HEK293 (cell line): Measurements from ENCODE around the gene NISCH.

Experiments
- AEBP2 ChIP-seq: fragments of 450-650 bp; formaldehyde crosslinking; IDR thresholded peaks from 2 replicates; pipeline ENCODE4 v1.5.1; 2016; ENCODE audit warnings: missing biosample characterization, missing genetic modification characterization, borderline replicate concordance
- HOXC10 ChIP-seq: sonication (generic); formaldehyde crosslinking; IDR thresholded peaks from 2 replicates; pipeline ENCODE4 v1.8.1; 2023; ENCODE audit warnings: mild to moderate bottlenecking, missing genetic modification reagents
- KLF8 ChIP-seq: fragments of 450-650 bp; formaldehyde crosslinking; IDR thresholded peaks from 2 replicates; pipeline ENCODE4 v1.5.1; 2016; ENCODE audit warnings: missing biosample characterization, missing genetic modification characterization
- OSR2 ChIP-seq: fragments of 450-650 bp; formaldehyde crosslinking; IDR thresholded peaks from 2 replicates; pipeline ENCODE4 v1.5.1; 2016; ENCODE audit warnings: missing biosample characterization, missing genetic modification characterization
- REPIN1 ChIP-seq: fragments of 450-650 bp; formaldehyde crosslinking; IDR thresholded peaks from 2 replicates; pipeline ENCODE4 v1.5.1; 2017; ENCODE audit warnings: missing biosample characterization, missing genetic modification characterization, low read depth
- ZBTB26 ChIP-seq: fragments of 450-650 bp; formaldehyde crosslinking; optimal IDR thresholded peaks from 2 replicates; pipeline ENCODE3; 2016; ENCODE audit warnings: missing biosample characterization, mild to moderate bottlenecking, missing genetic modification characterization
- ZFP3 ChIP-seq: fragments of 450-650 bp; formaldehyde crosslinking; IDR thresholded peaks from 2 replicates; pipeline ENCODE4 v1.5.1; 2016; ENCODE audit warnings: low read depth, missing biosample characterization, missing genetic modification characterization
- ZIC2 ChIP-seq: fragments of 450-650 bp; formaldehyde crosslinking; IDR thresholded peaks from 2 replicates; pipeline ENCODE4 v1.5.1; 2016; ENCODE audit warnings: missing biosample characterization, missing genetic modification characterization
- ZNF121 ChIP-seq: fragments of 450-650 bp; formaldehyde crosslinking; IDR thresholded peaks from 2 replicates; pipeline ENCODE4 v1.5.1; 2016; ENCODE audit warnings: missing biosample characterization, missing genetic modification characterization
- ZNF211 ChIP-seq: fragments of 450-650 bp; formaldehyde crosslinking; IDR thresholded peaks from 2 replicates; pipeline ENCODE4 v1.5.1; 2016; ENCODE audit warnings: low read depth, missing biosample characterization, missing genetic modification characterization
- ZNF266 ChIP-seq: fragments of 450-650 bp; formaldehyde crosslinking; IDR thresholded peaks from 2 replicates; pipeline ENCODE4 v1.5.1; 2016; ENCODE audit warnings: missing biosample characterization, missing genetic modification characterization, low read depth
- ZNF280D ChIP-seq: fragments of 450-650 bp; formaldehyde crosslinking; IDR thresholded peaks from 2 replicates; pipeline ENCODE4 v1.5.1; 2016; ENCODE audit warnings: missing biosample characterization, missing genetic modification characterization
- ZNF335 ChIP-seq: fragments of 450-650 bp; formaldehyde crosslinking; conservative IDR thresholded peaks from 2 replicates; pipeline ENCODE4 v1.5.1; 2016; ENCODE audit warnings: missing biosample characterization, missing genetic modification characterization
- ZNF501 ChIP-seq: fragments of 450-650 bp; formaldehyde crosslinking; IDR thresholded peaks from 2 replicates; pipeline ENCODE4 v1.5.1; 2016; ENCODE audit warnings: missing biosample characterization, missing genetic modification characterization
- ZNF513 ChIP-seq: fragments of 450-650 bp; IDR thresholded peaks from 2 replicates; pipeline ENCODE4 v1.5.1; 2018; ENCODE audit warnings: missing biosample characterization, missing genetic modification characterization
- ZNF548 ChIP-seq: fragments of 450-650 bp; formaldehyde crosslinking; IDR thresholded peaks from 2 replicates; pipeline ENCODE4 v1.5.1; 2016; ENCODE audit warnings: missing biosample characterization, missing genetic modification characterization
- ZNF555 ChIP-seq: fragments of 450-650 bp; formaldehyde crosslinking; conservative IDR thresholded peaks from 2 replicates; pipeline ENCODE4 v1.5.1; 2017; ENCODE audit warnings: missing biosample characterization, mild to moderate bottlenecking, missing genetic modification characterization, inconsistent platforms
- ZNF560 ChIP-seq: fragments of 450-650 bp; formaldehyde crosslinking; IDR thresholded peaks from 2 replicates; pipeline ENCODE4 v1.5.1; 2017; ENCODE audit warnings: missing biosample characterization, missing genetic modification characterization, borderline replicate concordance
- ZNF585B ChIP-seq: fragments of 450-650 bp; formaldehyde crosslinking; IDR thresholded peaks from 2 replicates; pipeline ENCODE4 v1.5.1; 2016; ENCODE audit warnings: missing biosample characterization, missing genetic modification characterization
- ZNF596 ChIP-seq: fragments of 450-650 bp; IDR thresholded peaks from 2 replicates; pipeline ENCODE4 v1.5.0; 2018; ENCODE audit warnings: missing biosample characterization, mild to moderate bottlenecking, missing genetic modification characterization, moderate library complexity
- ZNF623 ChIP-seq: fragments of 450-650 bp; formaldehyde crosslinking; IDR thresholded peaks from 2 replicates; pipeline ENCODE4 v1.5.1; 2016; ENCODE audit warnings: missing biosample characterization, missing genetic modification characterization
- ZNF624 ChIP-seq: fragments of 450-650 bp; formaldehyde crosslinking; IDR thresholded peaks from 2 replicates; pipeline ENCODE4 v1.5.1; 2017; ENCODE audit warnings: missing biosample characterization, missing genetic modification characterization
- ZNF677 ChIP-seq: fragments of 450-650 bp; IDR thresholded peaks from 2 replicates; pipeline ENCODE4 v1.5.0; 2018; ENCODE audit warnings: missing biosample characterization, mild to moderate bottlenecking, missing genetic modification characterization, moderate library complexity
- ZNF792 ChIP-seq: fragments of 450-650 bp; formaldehyde crosslinking; IDR thresholded peaks from 2 replicates; pipeline ENCODE4 v1.5.1; 2016; ENCODE audit warnings: missing biosample characterization, missing genetic modification characterization
- ZNF837 ChIP-seq: fragments of 450-650 bp; formaldehyde crosslinking; IDR thresholded peaks from 2 replicates; pipeline ENCODE4 v1.5.1; 2016; ENCODE audit warnings: missing biosample characterization, missing genetic modification characterization
- ZSCAN23 ChIP-seq: fragments of 450-650 bp; formaldehyde crosslinking; IDR thresholded peaks from 2 replicates; pipeline ENCODE4 v1.5.1; 2016; ENCODE audit warnings: missing biosample characterization, missing genetic modification characterization
- TF ChIP-seq, protein P1 (sequence below): IDR thresholded peaks from 2 replicates; pipeline ENCODE4 v1.6.1; 2011; ENCODE audit warnings: mild to moderate bottlenecking, low read depth, low read length, borderline replicate concordance
- TF ChIP-seq, protein P2 (sequence below): fragments of 450-650 bp; formaldehyde crosslinking; IDR thresholded peaks from 2 replicates; pipeline ENCODE4 v1.5.1; 2017; ENCODE audit warnings: missing biosample characterization, missing genetic modification characterization

The NISCH gene

GRCh38 chr3:52444860-52445793, 10.3 kb upstream of the NISCH start, which contains the start of gene SEMA3G (continued):
- no peak for TF ChIP-seq ZNF596 (tag by site-specific recombination)
- no peak for TF ChIP-seq AEBP2 (tag by site-specific recombination)
- no peak for TF ChIP-seq ZNF623 (tag by site-specific recombination)
- TF ChIP-seq ZBTB26 (tag by site-specific recombination): no peak
- TF ChIP-seq KLF8 (tag by site-specific recombination): no peak
- TF ChIP-seq HOXC10 (CRISPR knock-in tag): no peak
- no peak for TF ChIP-seq ZNF677 (tag by site-specific recombination)
- TF ChIP-seq ZSCAN23: no peak
- no peak for TF ChIP-seq ZNF585B (tag by site-specific recombination)
- peak; percentile 88 for TF ChIP-seq ZIC2 (tag by site-specific recombination)
- no peak for TF ChIP-seq ZNF548 (tag by site-specific recombination)
- no peak for TF ChIP-seq ZNF513 (tag by site-specific recombination)
- TF ChIP-seq ZNF837 (tag by site-specific recombination): no peak
- no peak for TF ChIP-seq ZNF555
- TF ChIP-seq ZNF501 (tag by site-specific recombination): no peak
- TF ChIP-seq ZNF792: no peak
- TF ChIP-seq ZNF266 (tag by site-specific recombination): no peak
- TF ChIP-seq ZNF121: no peak
- no peak for TF ChIP-seq ZNF560
- no peak for TF ChIP-seq REPIN1
- no peak for TF ChIP-seq ZFP3 (tag by site-specific recombination)
- no peak for TF ChIP-seq ZNF624
- TF ChIP-seq OSR2 (tag by site-specific recombination): no peak
- TF ChIP-seq, protein P1, sequence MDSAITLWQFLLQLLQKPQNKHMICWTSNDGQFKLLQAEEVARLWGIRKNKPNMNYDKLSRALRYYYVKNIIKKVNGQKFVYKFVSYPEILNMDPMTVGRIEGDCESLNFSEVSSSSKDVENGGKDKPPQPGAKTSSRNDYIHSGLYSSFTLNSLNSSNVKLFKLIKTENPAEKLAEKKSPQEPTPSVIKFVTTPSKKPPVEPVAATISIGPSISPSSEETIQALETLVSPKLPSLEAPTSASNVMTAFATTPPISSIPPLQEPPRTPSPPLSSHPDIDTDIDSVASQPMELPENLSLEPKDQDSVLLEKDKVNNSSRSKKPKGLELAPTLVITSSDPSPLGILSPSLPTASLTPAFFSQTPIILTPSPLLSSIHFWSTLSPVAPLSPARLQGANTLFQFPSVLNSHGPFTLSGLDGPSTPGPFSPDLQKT: no peak
- TF ChIP-seq ZNF211 (tag by site-specific recombination): no peak
- TF ChIP-seq ZNF280D (tag by site-specific recombination): no peak
- TF ChIP-seq, protein P2, sequence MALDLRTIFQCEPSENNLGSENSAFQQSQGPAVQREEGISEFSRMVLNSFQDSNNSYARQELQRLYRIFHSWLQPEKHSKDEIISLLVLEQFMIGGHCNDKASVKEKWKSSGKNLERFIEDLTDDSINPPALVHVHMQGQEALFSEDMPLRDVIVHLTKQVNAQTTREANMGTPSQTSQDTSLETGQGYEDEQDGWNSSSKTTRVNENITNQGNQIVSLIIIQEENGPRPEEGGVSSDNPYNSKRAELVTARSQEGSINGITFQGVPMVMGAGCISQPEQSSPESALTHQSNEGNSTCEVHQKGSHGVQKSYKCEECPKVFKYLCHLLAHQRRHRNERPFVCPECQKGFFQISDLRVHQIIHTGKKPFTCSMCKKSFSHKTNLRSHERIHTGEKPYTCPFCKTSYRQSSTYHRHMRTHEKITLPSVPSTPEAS (tag by site-specific recombination): peak; percentile 80
- 0 out of 2 replicates have a peak, but pooled peaks have one; percentile 17 for TF ChIP-seq ZNF335 (tag by site-specific recombination)
